ENCODE measurements around the gene FAM13C. TPM values are rescaled to one million over a fixed set of nuclear protein-coding genes. Genes with fewer than 3 reads are reported as not detected.
"Not testable (repeated sequence)": the region's sequence is repeated elsewhere in the genome, so short reads cannot be mapped to it uniquely, and the experiment has no call there.

Gene FAM13C
- total and polyA plus RNA-seq, 8 donors, result 1.1 to 3.4 (median 2.2) TPM

DNA sequence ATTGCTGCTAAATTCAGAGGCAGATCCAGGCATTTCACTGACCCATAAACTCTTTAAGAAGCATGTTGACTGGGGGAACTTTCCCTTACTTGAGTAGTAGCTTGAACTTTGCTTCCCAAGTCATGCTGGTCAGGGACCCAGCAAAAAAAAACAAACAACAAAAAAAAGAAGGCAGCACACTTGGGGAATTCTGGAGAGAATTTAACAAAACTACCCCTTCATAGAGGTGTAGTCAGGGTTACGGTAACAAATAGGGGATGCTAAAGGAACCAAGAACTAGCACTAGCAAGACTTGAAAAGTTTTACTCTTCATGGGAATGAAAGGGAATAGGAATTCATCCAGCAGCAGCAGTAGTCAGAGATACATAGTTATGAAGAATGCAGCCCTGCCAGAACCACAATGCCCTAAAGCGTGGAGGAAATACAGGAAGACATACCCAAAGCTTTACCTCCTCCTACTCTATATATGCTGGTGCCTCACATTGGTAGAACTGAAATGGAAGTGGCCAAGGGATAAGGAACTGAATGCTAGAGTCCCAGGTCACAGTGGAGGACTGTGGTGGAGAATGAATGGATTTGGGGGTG is 118.6 kb downstream of the FAM13C start:
- whole genome bisulfite sequencing, 2 donors, result 96 to 97% methylated on average over 2 of the region's 2 CpGs
- intact Hi-C loops (cut with DNase I), result loop anchor here in 2 of 3 donors (5.0 to 10.0 kb wide), 2 partner anchors 331 to 334 kb away; no protein-coding TSS in a partner anchor
- Histone ChIP-seq H3K27me3 (no peaks in the 10 kb centered on the region), H3K27ac (no peak overlapping the region), H3K4me1 (no peaks in the 10 kb centered on the region), H3K9me3 (no peaks in the 10 kb centered on the region), H3K36me3 (no peaks in the 10 kb centered on the region), H3K4me3 (no peak overlapping the region)
- FAIRE-seq, result no peak
- TF ChIP-seq, protein P1, sequence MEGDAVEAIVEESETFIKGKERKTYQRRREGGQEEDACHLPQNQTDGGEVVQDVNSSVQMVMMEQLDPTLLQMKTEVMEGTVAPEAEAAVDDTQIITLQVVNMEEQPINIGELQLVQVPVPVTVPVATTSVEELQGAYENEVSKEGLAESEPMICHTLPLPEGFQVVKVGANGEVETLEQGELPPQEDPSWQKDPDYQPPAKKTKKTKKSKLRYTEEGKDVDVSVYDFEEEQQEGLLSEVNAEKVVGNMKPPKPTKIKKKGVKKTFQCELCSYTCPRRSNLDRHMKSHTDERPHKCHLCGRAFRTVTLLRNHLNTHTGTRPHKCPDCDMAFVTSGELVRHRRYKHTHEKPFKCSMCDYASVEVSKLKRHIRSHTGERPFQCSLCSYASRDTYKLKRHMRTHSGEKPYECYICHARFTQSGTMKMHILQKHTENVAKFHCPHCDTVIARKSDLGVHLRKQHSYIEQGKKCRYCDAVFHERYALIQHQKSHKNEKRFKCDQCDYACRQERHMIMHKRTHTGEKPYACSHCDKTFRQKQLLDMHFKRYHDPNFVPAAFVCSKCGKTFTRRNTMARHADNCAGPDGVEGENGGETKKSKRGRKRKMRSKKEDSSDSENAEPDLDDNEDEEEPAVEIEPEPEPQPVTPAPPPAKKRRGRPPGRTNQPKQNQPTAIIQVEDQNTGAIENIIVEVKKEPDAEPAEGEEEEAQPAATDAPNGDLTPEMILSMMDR (IDR thresholded peaks at IDR 0.05), result no peak
- no peak for ATAC-seq
- DNase-seq, result no peak

DNA sequence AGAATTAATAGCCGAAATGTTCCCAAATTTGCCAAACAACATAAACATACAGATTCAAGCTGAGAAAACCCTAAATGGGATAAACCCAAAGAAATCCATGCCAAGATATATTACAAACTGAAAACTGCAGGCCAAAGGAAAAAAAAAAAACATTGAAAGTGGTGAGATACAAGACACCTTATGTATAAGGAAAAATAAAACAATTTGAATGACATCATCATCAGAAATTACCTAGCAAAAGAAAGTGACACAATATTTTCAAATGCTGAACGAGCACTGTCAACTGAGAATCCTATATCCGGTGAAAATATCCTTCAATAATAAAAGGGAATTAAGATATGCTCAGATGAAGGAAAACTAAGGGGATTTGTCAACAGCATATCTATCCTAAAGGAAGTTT is 119.4 kb downstream of the FAM13C start:
- ATAC-seq (no peak), FAIRE-seq (no peak), DNase-seq (no peak)
- Histone ChIP-seq H3K4me3 (no peak overlapping the region), H3K4me1 (no peaks in the 10 kb centered on the region), H3K9me3 (no peaks in the 10 kb centered on the region), H3K27me3 (no peaks in the 10 kb centered on the region), H3K27ac (no peak overlapping the region), H3K36me3 (no peaks in the 10 kb centered on the region)
- intact Hi-C loops (cut with DNase I), result loop anchor here in 2 of 3 donors (5.0 to 10.0 kb wide), 2 partner anchors 332 to 334 kb away; no protein-coding TSS in a partner anchor
- TF ChIP-seq, protein P1 (IDR thresholded peaks at IDR 0.05), result no peak
- WGBS, 2 donors, result 94 to 98% methylated on average over 3 of the region's 3 CpGs

DNA sequence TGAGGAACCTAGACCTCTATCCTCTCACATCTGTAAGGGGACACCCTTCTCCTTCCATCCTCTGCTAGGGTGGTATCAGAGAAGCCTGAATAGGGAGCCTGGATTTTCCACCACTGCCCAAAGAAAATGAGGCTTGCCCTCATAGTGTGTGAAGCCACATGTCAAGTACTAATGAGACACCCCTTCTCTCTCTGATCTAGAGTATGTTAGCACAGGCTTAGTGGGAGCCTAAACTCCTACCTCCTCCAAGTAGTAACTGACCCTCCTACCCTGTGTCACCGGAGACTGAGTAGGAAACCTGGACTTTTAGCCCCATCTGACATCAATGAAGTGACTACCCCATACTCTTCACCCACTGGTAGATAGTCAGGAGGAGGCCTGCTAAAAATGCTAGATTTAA is 120.3 kb downstream of the FAM13C start:
- no peak overlapping the region for H3K4me3 ChIP-seq
- no peaks in the 10 kb centered on the region for H3K9me3 ChIP-seq
- H3K27ac ChIP-seq, result no peak overlapping the region
- FAIRE-seq (no peak), DNase-seq (no peak), ATAC-seq (no peak)
- no peaks in the 10 kb centered on the region for H3K4me1 ChIP-seq
- intact Hi-C loops (cut with DNase I), result loop anchor here in 2 of 3 donors (5.0 to 10.0 kb wide), 2 partner anchors 333 to 335 kb away; no protein-coding TSS in a partner anchor
- WGBS, 2 donors, result 92 to 96% methylated on average over 1 of the region's 1 CpG
- H3K36me3 ChIP-seq, result no peaks in the 10 kb centered on the region
- TF ChIP-seq, protein P1 (IDR thresholded peaks at IDR 0.05), result no peak
- no peaks in the 10 kb centered on the region for H3K27me3 ChIP-seq

DNA sequence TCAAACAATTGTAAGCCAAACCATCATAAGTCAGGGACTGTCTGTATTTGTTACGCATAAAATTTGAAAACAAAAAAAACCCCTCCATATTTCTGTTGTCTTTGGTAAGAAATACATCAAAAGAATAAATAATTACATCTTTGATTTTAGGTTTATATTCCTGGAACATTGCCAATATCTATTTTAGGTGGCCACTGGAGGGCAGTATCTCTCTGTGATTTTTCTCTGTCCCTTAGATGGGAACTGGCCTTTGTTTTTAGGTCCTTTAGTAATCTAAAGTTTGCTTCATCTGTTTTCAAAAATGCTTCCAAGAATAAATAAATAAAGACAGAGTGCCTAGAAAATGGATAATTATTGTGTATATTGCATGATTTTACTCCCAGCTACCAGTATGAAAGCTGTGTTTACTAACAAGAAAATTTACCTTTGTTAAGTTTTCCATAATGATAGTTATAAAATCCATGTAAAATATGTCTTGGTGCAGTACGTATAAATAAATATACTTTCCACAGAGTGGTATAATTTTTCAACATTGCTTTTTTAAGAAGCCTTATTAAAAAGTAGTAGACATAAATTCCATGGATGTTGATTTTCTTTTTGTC is 121.7 kb downstream of the FAM13C start:
- H3K27me3 ChIP-seq, result no peaks in the 10 kb centered on the region
- ATAC-seq (peak in 3 of 4 donors; percentile 60 to 62 (median 61)), FAIRE-seq (peak; percentile 93), DNase-seq (peak in 1 of 6 donors; percentile 20)
- TF ChIP-seq, protein P1 (IDR thresholded peaks at IDR 0.05), result peak; percentile 27 to 57 (median 38)
- WGBS, 2 donors, result 37 to 46% methylated on average over 2 of the region's 2 CpGs
- no peak overlapping the region for H3K4me3 ChIP-seq
- H3K36me3 ChIP-seq, result no peaks in the 10 kb centered on the region
- no peaks in the 10 kb centered on the region for H3K9me3 ChIP-seq
- H3K27ac ChIP-seq, result no peak overlapping the region
- no peaks in the 10 kb centered on the region for H3K4me1 ChIP-seq
- intact Hi-C loops (cut with DNase I), result loop anchor here in 2 of 3 donors (5.0 to 10.0 kb wide), 2 partner anchors 334 to 337 kb away; no protein-coding TSS in a partner anchor

DNA sequence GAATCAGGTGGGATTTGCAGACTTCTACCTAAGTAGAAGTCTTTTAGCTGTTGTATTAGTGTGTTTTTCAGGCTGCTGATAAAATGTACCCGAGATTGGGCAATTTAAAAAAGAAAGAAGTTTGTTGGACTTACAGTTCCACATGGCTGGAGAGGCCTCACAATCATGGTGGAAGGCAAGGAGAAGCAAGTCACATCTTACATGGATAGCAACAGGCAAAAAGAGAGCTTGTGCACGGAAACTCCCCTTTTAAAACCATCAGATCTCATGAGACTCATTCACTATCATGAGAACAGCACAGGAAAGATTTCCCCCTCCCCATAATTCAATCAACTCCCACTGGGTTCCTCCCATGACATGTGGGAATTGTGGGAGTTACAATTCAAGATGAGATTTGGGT is 123.2 kb downstream of the FAM13C start:
- H3K4me1 ChIP-seq; H3K36me3 ChIP-seq; H3K27ac ChIP-seq; intact Hi-C loops (cut with DNase I); ATAC-seq; H3K9me3 ChIP-seq; DNase-seq; FAIRE-seq; H3K4me3 ChIP-seq; H3K27me3 ChIP-seq: not testable (repeated sequence)
- WGBS, 2 donors, result 71 to 84% methylated on average over 2 of the region's 2 CpGs
